PFSK-1 (cell line): ENCODE data around the gene BCL2.

Experiments
- FOXP2 ChIP-seq: optimal IDR thresholded peaks from 2 replicates; pipeline ENCODE3; 2011; ENCODE audit warnings: borderline replicate concordance, control low read depth, inconsistent platforms; ENCODE audit not compliant: insufficient read depth; ENCODE audit errors: extremely low read length, extremely low read depth
- POLR2AphosphoS5 ChIP-seq: IDR thresholded peaks from 2 replicates; pipeline ENCODE4 v1.6.1; 2012; ENCODE audit warnings: low read depth, mild to moderate bottlenecking, control low read depth, low read length, moderate library complexity
- REST ChIP-seq, 2 experiments: IDR thresholded peaks; 2 replicates each; pipeline versions ENCODE4 v1.6.1 to v1.8.0; 2011 to 2012; ENCODE audit warnings: low read depth in 2 of 2, low read length in 2 of 2, control low read depth in 1 of 2, inconsistent platforms in 1 of 2, mild to moderate bottlenecking in 1 of 2, moderate library complexity in 1 of 2; ENCODE audit not compliant: insufficient read depth in 1 of 2
- SIN3A ChIP-seq: IDR thresholded peaks from 2 replicates; pipeline ENCODE4 v1.6.1; 2012; ENCODE audit warnings: mild to moderate bottlenecking, low read length, moderate library complexity, borderline replicate concordance; ENCODE audit not compliant: insufficient read depth
- TAF1 ChIP-seq: IDR thresholded peaks from 2 replicates; pipeline ENCODE4 v1.6.1; 2012; ENCODE audit warnings: low read length, control low read depth, borderline replicate concordance; ENCODE audit not compliant: insufficient read depth

Gene BCL2

GRCh38 chr18:63261029-63261428, 58.5 kb downstream of the BCL2 start:
- TF ChIP-seq POLR2AphosphoS5 (no peak), TAF1 (no peak)

GRCh38 chr18:63260380-63260754, 59.2 kb downstream of the BCL2 start:
- no peak for TF ChIP-seq FOXP2
- TF ChIP-seq REST (IDR thresholded peaks at IDR 0.05; ENCODE audit: insufficient read depth in 1 of 2, low read depth in 2 of 2, low read length in 2 of 2), result no peak
- no peak for TF ChIP-seq POLR2AphosphoS5
- no peak for TF ChIP-seq SIN3A
- no peak for TF ChIP-seq TAF1

- TF ChIP-seq SIN3A (no peak), TAF1 (no peak), POLR2AphosphoS5 (no peak), FOXP2 (no peak), REST (IDR thresholded peaks at IDR 0.05; ENCODE audit: insufficient read depth in 1 of 2, low read depth in 2 of 2, low read length in 2 of 2) (no peak)
These were observed 59.8 kb downstream of the BCL2 start for GRCh38 chr18:63259567-63260379.

- no peak for TF ChIP-seq TAF1
These were observed 60.6 kb downstream of the BCL2 start for GRCh38 chr18:63258749-63259566.

- no peak for TF ChIP-seq SIN3A
- no peak for TF ChIP-seq REST (IDR thresholded peaks at IDR 0.05; ENCODE audit: insufficient read depth in 1 of 2, low read depth in 2 of 2, low read length in 2 of 2)
- no peak for TF ChIP-seq FOXP2
- TF ChIP-seq TAF1, result no peak
- TF ChIP-seq POLR2AphosphoS5, result no peak
These were observed 62.1 kb downstream of the BCL2 start for GRCh38 chr18:63257453-63257852.

- no peak for TF ChIP-seq FOXP2
- TF ChIP-seq REST (IDR thresholded peaks at IDR 0.05; ENCODE audit: insufficient read depth in 1 of 2, low read depth in 2 of 2, low read length in 2 of 2), result no peak
- no peak for TF ChIP-seq SIN3A
- no peak for TF ChIP-seq POLR2AphosphoS5
- TF ChIP-seq TAF1, result no peak
These were observed 64.1 kb downstream of the BCL2 start for GRCh38 chr18:63255435-63255834.
